A549 (cell line): ENCODE results near the gene DNAJC3. TPM values are rescaled to one million over a fixed set of nuclear protein-coding genes. Genes with fewer than 3 reads are reported as not detected.
A peak's percentile ranks its signal among the peaks of the same experiment; 100 is the strongest.

Experiments used
- ATAC-seq, 2 experiments: fragments of 200-7000 bp in 1 of 2; fragments of >200 bp in 1 of 2; cut with Nextera tagmentation in 1 of 2; cut with Tn5 transposase in 1 of 2; 3 replicates each; pipeline versions ENCODE4 v1.8.0 to v1.9.1; 2018 to 2020; ENCODE audit warnings: mild to moderate bottlenecking in 1 of 2, moderate library complexity in 1 of 2
- CTCF ChIA-PET: fragments of 300-600 bp; sonication (Branson Sonifier 250); formaldehyde crosslinking; extraction: SDS; loops from one replicate; lab custom pipeline; 2021; ENCODE audit warnings: antibody characterized with exemption, inconsistent platforms; lab: Yijun Ruan, JAX
- POLR2A ChIA-PET: fragments of 350-600 bp; formaldehyde crosslinking; extraction: SDS; loops from one replicate; lab custom pipeline; 2021; ENCODE audit warnings: antibody characterized with exemption, inconsistent platforms; lab: Yijun Ruan, JAX
- DNase-seq, 2 experiments: peaks; one replicate each; pipeline versions ENCODE4 v3.0.0 to v3.0.0-alpha.2; 2011 to 2016; ENCODE audit warnings: low read depth in 1 of 2, low spot score in 1 of 2
- FAIRE-seq: peaks from 2 replicates; lab custom pipeline; 2011; peaks lifted over from hg19 to GRCh38; lab: Jason Lieb, UNC
- H3K27ac ChIP-seq, 2 experiments: fragments of >200 bp; sonication (Bioruptor Twin); formaldehyde crosslinking; 3 replicates each; pipeline ENCODE4 v1.5.1; 2016 to 2017
- H3K4me1 ChIP-seq: fragments of >200 bp; sonication (Bioruptor Twin); formaldehyde crosslinking; 3 replicates; pipeline ENCODE4 v1.6.1; 2016
- H3K4me2 ChIP-seq: fragments of >200 bp; sonication (Bioruptor Twin); formaldehyde crosslinking; 3 replicates; pipeline ENCODE4 v1.6.1; 2016
- H3K4me3 ChIP-seq: fragments of >200 bp; sonication (Bioruptor Twin); formaldehyde crosslinking; 3 replicates; pipeline ENCODE4 v1.5.1; 2016
- H3K9me3 ChIP-seq: fragments of >200 bp; sonication (Bioruptor Twin); formaldehyde crosslinking; 3 replicates; pipeline ENCODE4 v1.6.1; 2016
- CEBPB ChIP-seq, 2 experiments: fragments of >200 bp in 1 of 2; sonication (Bioruptor Twin) in 1 of 2; formaldehyde crosslinking in 1 of 2; IDR thresholded peaks; 2 replicates each; pipeline ENCODE4 v1.6.1; 2012 to 2016
- EHMT2 ChIP-seq: fragments of 200-600 bp; sonication (generic); IDR thresholded peaks from 2 replicates; pipeline ENCODE4 v1.6.1; 2016; ENCODE audit warnings: antibody characterized with exemption, low read depth, mild to moderate bottlenecking, moderate library complexity
- EP300 ChIP-seq, 2 experiments: fragments of >200 bp; sonication (Bioruptor Twin); formaldehyde crosslinking; IDR thresholded peaks; 2 replicates in 1 of 2; 3 replicates in 1 of 2; pipeline ENCODE4 v1.6.1; 2016 to 2017
- FOSL2 ChIP-seq, 2 experiments: fragments of 450-650 bp in 1 of 2; fragments of >200 bp in 1 of 2; sonication (Bioruptor Twin) in 1 of 2; formaldehyde crosslinking; IDR thresholded peaks; 2 replicates each; pipeline versions ENCODE4 v1.5.0 to v1.6.1; 2016 to 2020; ENCODE audit warnings: mild to moderate bottlenecking in 1 of 2, moderate library complexity in 1 of 2
- FOXS1 ChIP-seq: fragments of 250-450 bp; sonication (Bioruptor Pico); IDR thresholded peaks from 2 replicates; pipeline ENCODE4 v1.5.0; 2020; ENCODE audit warnings: mild to moderate bottlenecking, moderate library complexity
- GATA3 ChIP-seq: IDR thresholded peaks from 2 replicates; pipeline ENCODE4 v1.6.1; 2012; ENCODE audit warnings: borderline replicate concordance
- HOXA7 ChIP-seq: fragments of 250-450 bp; sonication (Bioruptor Pico); IDR thresholded peaks from 2 replicates; pipeline ENCODE4 v1.5.0; 2020; ENCODE audit warnings: mild to moderate bottlenecking, moderate library complexity
- JUN ChIP-seq, 2 experiments: fragments of >200 bp; sonication (Bioruptor Twin); formaldehyde crosslinking; IDR thresholded peaks; 2 replicates in 1 of 2; 3 replicates in 1 of 2; pipeline ENCODE4 v1.6.1; 2016 to 2017
- JUNB ChIP-seq: fragments of >200 bp; sonication (Bioruptor Twin); formaldehyde crosslinking; IDR thresholded peaks from 2 replicates; pipeline ENCODE4 v1.6.1; 2016
- MYC ChIP-seq: IDR thresholded peaks from 2 replicates; pipeline ENCODE4 v1.6.1; 2012; ENCODE audit warnings: mild to moderate bottlenecking, inconsistent platforms, low read length, improper control_type of control experiment, borderline replicate concordance
- NPAS2 ChIP-seq: fragments of 250-450 bp; sonication (Bioruptor Pico); IDR thresholded peaks from 2 replicates; pipeline ENCODE4 v1.8.0; 2022; ENCODE audit warnings: mild to moderate bottlenecking, moderate library complexity, borderline replicate concordance
- PHF8 ChIP-seq: fragments of 200-600 bp; sonication (generic); IDR thresholded peaks from 2 replicates; pipeline ENCODE4 v1.6.1; 2016; ENCODE audit warnings: low read depth, mild to moderate bottlenecking, antibody characterized with exemption, moderate library complexity, borderline replicate concordance
- RAD21 ChIP-seq, 2 experiments: fragments of >200 bp in 1 of 2; sonication (Bioruptor Twin) in 1 of 2; formaldehyde crosslinking in 1 of 2; IDR thresholded peaks in 1 of 2; conservative IDR thresholded peaks in 1 of 2; 2 replicates in 1 of 2; 3 replicates in 1 of 2; pipeline ENCODE4 v1.6.1; 2012 to 2018; ENCODE audit warnings: inconsistent platforms in 1 of 2
- RNF2 ChIP-seq: fragments of 200-600 bp; sonication (generic); IDR thresholded peaks from 2 replicates; pipeline ENCODE4 v1.6.1; 2016; ENCODE audit warnings: low read depth, mild to moderate bottlenecking, antibody characterized with exemption, moderate library complexity, borderline replicate concordance
- SMC3 ChIP-seq: fragments of >200 bp; sonication (Bioruptor Twin); formaldehyde crosslinking; IDR thresholded peaks from 3 replicates; pipeline ENCODE4 v1.6.1; 2018; ENCODE audit warnings: inconsistent platforms
- TP53 ChIP-seq: fragments of 250-450 bp; sonication (Bioruptor Pico); IDR thresholded peaks from 2 replicates; pipeline ENCODE4 v1.5.0; 2021; ENCODE audit warnings: mild to moderate bottlenecking, moderate library complexity
- ZC3H11A ChIP-seq: fragments of 450-650 bp; IDR thresholded peaks from 2 replicates; pipeline ENCODE4 v1.6.1; 2014; ENCODE audit warnings: antibody characterized with exemption, mild to moderate bottlenecking
- ZNF302 ChIP-seq: fragments of 250-450 bp; sonication (Bioruptor Pico); IDR thresholded peaks from 2 replicates; pipeline ENCODE4 v1.9.0; 2021; ENCODE audit warnings: inconsistent platforms, mild to moderate bottlenecking, moderate library complexity
- ZSCAN20 ChIP-seq: fragments of 250-450 bp; sonication (Bioruptor Pico); IDR thresholded peaks from 2 replicates; pipeline ENCODE4 v1.8.0; 2022; ENCODE audit warnings: mild to moderate bottlenecking, moderate library complexity
- WGBS: methylation state at CpG from one replicate; pipeline ENCODE4 v1.1.6; 2017; ENCODE audit errors: missing lambda C conversion rate; 5-methylcytosine and 5-hydroxymethylcytosine counted together
- polyA plus RNA-seq, 4 experiments: library from polyadenylated mRNA; depleted of rRNA in 3 of 4; stranded (reverse); fragments of >200 nt; fragmentation: RNase III in 1 of 4; extraction: RNeasy Plus Mini Kit Qiagen cat#74134 plus additional on column Dnase treatment in 1 of 4; gene quantifications; 2 replicates in 3 of 4; 3 replicates in 1 of 4; pipeline ENCODE4 v1.2.3, GENCODE V29; 2011 to 2017
- TF ChIP-seq, protein P1 (sequence below): IDR thresholded peaks from 2 replicates; pipeline ENCODE4 v1.6.1; 2012
- TF ChIP-seq, protein P2 (sequence below): fragments of 450-650 bp; IDR thresholded peaks from 2 replicates; pipeline ENCODE4 v1.6.1; 2014; ENCODE audit warnings: antibody characterized with exemption
- TF ChIP-seq, protein P3 (sequence below): fragments of 250-450 bp; sonication (Bioruptor Pico); IDR thresholded peaks from 2 replicates; pipeline ENCODE4 v1.5.0; 2021; ENCODE audit warnings: mild to moderate bottlenecking, moderate library complexity, borderline replicate concordance
- TF ChIP-seq, protein P4 (sequence below): fragments of 150-350 bp; IDR thresholded peaks from 2 replicates; pipeline ENCODE4 v1.6.1; 2014; ENCODE audit warnings: low read depth, mild to moderate bottlenecking, low read length
- TF ChIP-seq, protein P5 (sequence below): fragments of >200 bp; sonication (Bioruptor Twin); formaldehyde crosslinking; IDR thresholded peaks from 3 replicates; pipeline ENCODE4 v1.6.1; 2016

DNAJC3 gene
- polyA plus RNA-seq, 2 of the 4 experiments (the other 2 are of a cell fraction) = 11.1 to 21.9 TPM

DNA sequence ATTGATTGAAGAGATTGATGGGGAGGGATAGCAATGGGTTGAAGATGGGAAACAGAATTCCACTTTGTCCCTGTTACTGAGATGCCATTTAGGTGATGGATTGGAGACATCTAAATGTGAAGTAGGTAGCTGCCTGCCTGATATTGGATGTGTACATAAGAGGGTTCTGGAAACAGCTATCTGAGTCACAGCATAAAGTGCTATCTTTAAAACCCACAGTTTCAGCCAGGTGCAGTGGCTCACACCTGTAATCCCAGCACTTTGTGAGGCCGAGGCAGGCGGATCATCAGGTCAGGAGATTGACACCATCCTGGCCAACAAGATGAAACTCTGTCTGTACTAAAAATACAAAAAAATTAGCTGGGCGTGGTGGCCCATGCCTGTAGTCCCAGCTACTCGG is 72.6 kb downstream of the DNAJC3 start:
- ChIA-PET POLR2A (no interaction called here), CTCF (interaction anchor here (0.7 to 1.4 kb wide), 2 partner anchors 20 to 51 kb away, joined by 3 to 5 read pairs; no protein-coding TSS in a partner anchor)
- Histone ChIP-seq H3K9me3 (no peaks in the 10 kb centered on the region), H3K4me2 (no peak overlapping the region), H3K4me3 (no peak overlapping the region), H3K27ac (no peak overlapping the region), H3K4me1 (no peaks in the 10 kb centered on the region)
- ATAC-seq = no peak
- no peak for DNase-seq
- FAIRE-seq = no peak
- WGBS = 92% methylated on average over 4 of the region's 4 CpGs
- TF ChIP-seq GATA3 (no peak), FOSL2 (IDR thresholded peaks at IDR 0.05) (no peak), FOSL2 (CRISPR knock-in tag; IDR thresholded peaks at IDR 0.05) (no peak), EHMT2 (no peak), PHF8 (no peak), NPAS2 (no peak), ZNF302 (no peak), TP53 (no peak), FOXS1 (CRISPR knock-in tag) (no peak), RNF2 (no peak), SMC3 (no peak)
- TF ChIP-seq, protein P1, sequence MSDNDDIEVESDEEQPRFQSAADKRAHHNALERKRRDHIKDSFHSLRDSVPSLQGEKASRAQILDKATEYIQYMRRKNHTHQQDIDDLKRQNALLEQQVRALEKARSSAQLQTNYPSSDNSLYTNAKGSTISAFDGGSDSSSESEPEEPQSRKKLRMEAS = no peak
- TF ChIP-seq, protein P2, sequence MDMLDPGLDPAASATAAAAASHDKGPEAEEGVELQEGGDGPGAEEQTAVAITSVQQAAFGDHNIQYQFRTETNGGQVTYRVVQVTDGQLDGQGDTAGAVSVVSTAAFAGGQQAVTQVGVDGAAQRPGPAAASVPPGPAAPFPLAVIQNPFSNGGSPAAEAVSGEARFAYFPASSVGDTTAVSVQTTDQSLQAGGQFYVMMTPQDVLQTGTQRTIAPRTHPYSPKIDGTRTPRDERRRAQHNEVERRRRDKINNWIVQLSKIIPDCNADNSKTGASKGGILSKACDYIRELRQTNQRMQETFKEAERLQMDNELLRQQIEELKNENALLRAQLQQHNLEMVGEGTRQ = no peak

DNA sequence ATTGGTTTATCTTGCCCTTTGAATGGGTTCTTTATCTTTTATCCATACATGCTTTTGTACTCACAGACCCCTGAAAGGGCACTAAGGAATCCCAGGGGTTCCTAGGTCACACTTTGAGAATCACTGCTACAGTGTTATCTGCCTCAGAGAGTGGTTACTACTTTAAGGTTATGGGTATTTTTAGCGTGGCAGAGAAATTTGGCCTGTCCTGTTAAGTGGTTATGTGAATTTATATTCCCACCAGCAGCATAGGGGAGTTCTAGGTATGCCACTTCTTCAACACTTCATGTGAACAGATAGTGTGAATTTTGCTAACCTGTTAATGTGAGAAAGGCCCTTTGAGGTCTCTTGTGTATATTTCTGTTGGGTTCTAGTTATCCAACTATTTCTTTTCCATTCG is 75.7 kb downstream of the DNAJC3 start:
- no peak overlapping the region for H3K4me2 ChIP-seq
- POLR2A ChIA-PET = no interaction called here
- FAIRE-seq (no peak), DNase-seq (no peak), ATAC-seq (no peak)
- 0 out of 3 replicates have a peak, but pooled peaks cover 4% of the 10 kb centered on the region for H3K4me1 ChIP-seq
- H3K4me3 ChIP-seq = no peak overlapping the region
- no peak overlapping the region for H3K27ac ChIP-seq
- 89% methylated on average over 2 of the region's 2 CpGs for WGBS
- CTCF ChIA-PET = no interaction called here
- no peak for TF ChIP-seq EHMT2
- no peak for TF ChIP-seq RNF2
- no peaks in the 10 kb centered on the region for H3K9me3 ChIP-seq

DNA sequence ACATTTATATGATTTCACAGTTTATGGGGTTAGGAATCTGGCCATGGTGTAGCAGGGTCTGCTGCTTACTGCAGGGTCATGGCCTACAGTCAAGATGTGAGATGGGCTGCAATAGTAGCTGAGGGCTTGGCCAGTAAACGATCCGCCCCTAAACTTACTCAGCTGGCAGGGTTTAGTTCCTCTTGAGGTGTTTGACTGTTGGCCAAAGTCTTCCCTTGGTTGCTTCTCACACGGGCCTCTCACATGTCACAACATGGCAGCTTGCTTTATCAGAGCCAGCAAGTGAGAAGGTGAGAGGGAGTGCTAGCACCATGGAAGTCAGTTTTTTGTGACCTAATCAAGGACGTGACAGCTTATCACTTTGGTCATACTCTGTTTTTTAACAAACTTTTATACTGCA is 77.1 kb downstream of the DNAJC3 start:
- Histone ChIP-seq H3K9me3 (no peaks in the 10 kb centered on the region), H3K4me2 (no peak overlapping the region), H3K27ac (no peak overlapping the region), H3K4me3 (no peak overlapping the region), H3K4me1 (0 out of 3 replicates have a peak, but pooled peaks cover 4% of the 10 kb centered on the region)
- ATAC-seq (no peak), DNase-seq (no peak), FAIRE-seq (no peak)
- no peak for TF ChIP-seq MYC
- TF ChIP-seq CEBPB (IDR thresholded peaks at IDR 0.05) = no peak
- TF ChIP-seq, protein P3, sequence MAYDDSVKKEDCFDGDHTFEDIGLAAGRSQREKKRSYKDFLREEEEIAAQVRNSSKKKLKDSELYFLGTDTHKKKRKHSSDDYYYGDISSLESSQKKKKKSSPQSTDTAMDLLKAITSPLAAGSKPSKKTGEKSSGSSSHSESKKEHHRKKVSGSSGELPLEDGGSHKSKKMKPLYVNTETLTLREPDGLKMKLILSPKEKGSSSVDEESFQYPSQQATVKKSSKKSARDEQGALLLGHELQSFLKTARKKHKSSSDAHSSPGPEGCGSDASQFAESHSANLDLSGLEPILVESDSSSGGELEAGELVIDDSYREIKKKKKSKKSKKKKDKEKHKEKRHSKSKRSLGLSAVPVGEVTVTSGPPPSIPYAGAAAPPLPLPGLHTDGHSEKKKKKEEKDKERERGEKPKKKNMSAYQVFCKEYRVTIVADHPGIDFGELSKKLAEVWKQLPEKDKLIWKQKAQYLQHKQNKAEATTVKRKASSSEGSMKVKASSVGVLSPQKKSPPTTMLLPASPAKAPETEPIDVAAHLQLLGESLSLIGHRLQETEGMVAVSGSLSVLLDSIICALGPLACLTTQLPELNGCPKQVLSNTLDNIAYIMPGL = no peak
- TF ChIP-seq TP53 = no peak
- WGBS = 90% methylated on average over 4 of the region's 4 CpGs
- ChIA-PET POLR2A (no interaction called here), CTCF (no interaction called here)

DNA sequence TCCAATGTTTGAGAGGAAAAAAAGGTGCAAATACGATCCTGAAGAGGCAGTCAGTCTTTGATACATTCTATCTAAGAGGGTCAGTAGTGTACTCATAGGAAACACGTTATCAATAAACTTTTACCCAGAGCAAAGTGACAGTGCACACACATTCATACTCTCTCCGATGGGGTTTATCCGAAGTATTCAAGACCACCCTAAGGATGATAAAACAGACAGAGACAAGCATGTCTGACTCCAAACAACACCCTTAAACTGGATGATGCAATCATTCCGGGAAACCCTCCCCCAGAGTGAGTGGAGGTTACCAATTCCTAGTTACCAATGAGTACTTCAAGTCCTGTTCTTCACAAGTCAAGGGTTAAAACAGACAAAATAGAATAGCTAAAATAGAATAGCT is 79.1 kb downstream of the DNAJC3 start:
- no peak for DNase-seq
- CTCF ChIA-PET = interaction anchor here (1.1 kb wide), 1 partner anchor 78 kb away, joined by 3 read pairs; no protein-coding TSS in a partner anchor
- WGBS = 91% methylated on average over 5 of the region's 5 CpGs
- H3K4me1 ChIP-seq = 0 out of 3 replicates have a peak, but pooled peaks cover 4% of the 10 kb centered on the region
- TF ChIP-seq ZSCAN20 (CRISPR knock-in tag) (no peak), RAD21 (conservative IDR thresholded peaks at IDR 0.05 in 1 of 2, IDR thresholded peaks at IDR 0.05 in 1 of 2) (no peak), JUNB (no peak), PHF8 (no peak), EP300 (IDR thresholded peaks at IDR 0.05) (no peak), JUN (IDR thresholded peaks at IDR 0.05) (no peak), HOXA7 (no peak), ZC3H11A (no peak)
- TF ChIP-seq, protein P2 = no peak
- TF ChIP-seq, protein P1 = no peak
- TF ChIP-seq, protein P4, sequence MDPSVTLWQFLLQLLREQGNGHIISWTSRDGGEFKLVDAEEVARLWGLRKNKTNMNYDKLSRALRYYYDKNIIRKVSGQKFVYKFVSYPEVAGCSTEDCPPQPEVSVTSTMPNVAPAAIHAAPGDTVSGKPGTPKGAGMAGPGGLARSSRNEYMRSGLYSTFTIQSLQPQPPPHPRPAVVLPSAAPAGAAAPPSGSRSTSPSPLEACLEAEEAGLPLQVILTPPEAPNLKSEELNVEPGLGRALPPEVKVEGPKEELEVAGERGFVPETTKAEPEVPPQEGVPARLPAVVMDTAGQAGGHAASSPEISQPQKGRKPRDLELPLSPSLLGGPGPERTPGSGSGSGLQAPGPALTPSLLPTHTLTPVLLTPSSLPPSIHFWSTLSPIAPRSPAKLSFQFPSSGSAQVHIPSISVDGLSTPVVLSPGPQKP = no peak
- TF ChIP-seq, protein P5, sequence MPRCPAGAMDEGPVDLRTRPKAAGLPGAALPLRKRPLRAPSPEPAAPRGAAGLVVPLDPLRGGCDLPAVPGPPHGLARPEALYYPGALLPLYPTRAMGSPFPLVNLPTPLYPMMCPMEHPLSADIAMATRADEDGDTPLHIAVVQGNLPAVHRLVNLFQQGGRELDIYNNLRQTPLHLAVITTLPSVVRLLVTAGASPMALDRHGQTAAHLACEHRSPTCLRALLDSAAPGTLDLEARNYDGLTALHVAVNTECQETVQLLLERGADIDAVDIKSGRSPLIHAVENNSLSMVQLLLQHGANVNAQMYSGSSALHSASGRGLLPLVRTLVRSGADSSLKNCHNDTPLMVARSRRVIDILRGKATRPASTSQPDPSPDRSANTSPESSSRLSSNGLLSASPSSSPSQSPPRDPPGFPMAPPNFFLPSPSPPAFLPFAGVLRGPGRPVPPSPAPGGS = no peak
- no peak for ATAC-seq
- POLR2A ChIA-PET = no interaction called here
- no peak overlapping the region for H3K4me3 ChIP-seq
- peak overlapping the region in 1 of 2 experiments; percentile 35; a peak in 1 of 6 replicates for H3K27ac ChIP-seq
- no peak overlapping the region for H3K4me2 ChIP-seq
- no peak for FAIRE-seq
- H3K9me3 ChIP-seq = no peaks in the 10 kb centered on the region
